Globus pallidus (tissue), 1 donor: ENCODE data around the gene KCNMA1.

ENCODE experiments used
- DNase-seq: peaks from one replicate; pipeline ENCODE4 v3.0.0-alpha.2; 2015; ENCODE audit warnings: low spot score

KCNMA1 gene

GRCh38 chr10:77111611-77112550 is 525.7 kb downstream of the KCNMA1 start:
- DNase-seq = peak; percentile 11

- DNase-seq = no peak
Measured at GRCh38 chr10:77110757-77111156, 526.9 kb downstream of the KCNMA1 start.

GRCh38 chr10:77109351-77109994 is 528.1 kb downstream of the KCNMA1 start:
- no peak for DNase-seq

- DNase-seq = no peak
Measured at GRCh38 chr10:77106676-77107075, 530.9 kb downstream of the KCNMA1 start.

GRCh38 chr10:77105761-77106221 is 531.8 kb downstream of the KCNMA1 start:
- no peak for DNase-seq

GRCh38 chr10:77104459-77104980 is 533.1 kb downstream of the KCNMA1 start:
- no peak for DNase-seq

GRCh38 chr10:77103213-77103612 is 534.4 kb downstream of the KCNMA1 start:
- no peak for DNase-seq

- DNase-seq = no peak
Measured at GRCh38 chr10:77101341-77101740, 536.3 kb downstream of the KCNMA1 start.

GRCh38 chr10:77099136-77099535 is 538.5 kb downstream of the KCNMA1 start:
- DNase-seq = no peak

- DNase-seq = no peak
Measured at GRCh38 chr10:77097625-77098024, 540.0 kb downstream of the KCNMA1 start.

GRCh38 chr10:77093126-77093525 is 544.5 kb downstream of the KCNMA1 start:
- no peak for DNase-seq

- DNase-seq = no peak
Measured at GRCh38 chr10:77091597-77092165, 545.9 kb downstream of the KCNMA1 start.

GRCh38 chr10:77090381-77091356 is 546.9 kb downstream of the KCNMA1 start:
- DNase-seq = no peak

- DNase-seq = no peak
Measured at GRCh38 chr10:77087366-77087765, 550.2 kb downstream of the KCNMA1 start.

GRCh38 chr10:77086081-77086480 is 551.5 kb downstream of the KCNMA1 start:
- DNase-seq = no peak

- DNase-seq = no peak
Measured at GRCh38 chr10:77085344-77085743, 552.3 kb downstream of the KCNMA1 start.

GRCh38 chr10:77084431-77085144 is 553.0 kb downstream of the KCNMA1 start:
- no peak for DNase-seq

GRCh38 chr10:77082601-77083252 is 554.9 kb downstream of the KCNMA1 start:
- DNase-seq = no peak

GRCh38 chr10:77081481-77081891 is 556.1 kb downstream of the KCNMA1 start:
- DNase-seq = no peak

- DNase-seq = no peak
Measured at GRCh38 chr10:77080361-77081027, 557.1 kb downstream of the KCNMA1 start.
